ENCODE measurements around the gene ATF7. TPM values are rescaled to one million over a fixed set of nuclear protein-coding genes. Genes with fewer than 3 reads are reported as not detected.

Gene ATF7
- total RNA-seq, 1 experiment from 2014 or later, result 31.6 TPM

- no peak for DNase-seq (ENCODE audit: extremely low read depth, low read depth)
Measured at GRCh38 chr12:53504004-53504920, 121.9 kb downstream of the ATF7 start.

GRCh38 chr12:53502983-53503728 is 123.0 kb downstream of the ATF7 start:
- DNase-seq (ENCODE audit: extremely low read depth, low read depth), result no peak

- no peak for DNase-seq (ENCODE audit: extremely low read depth, low read depth)
Measured at GRCh38 chr12:53502331-53502730, 123.9 kb downstream of the ATF7 start.

GRCh38 chr12:53501615-53502181 is 124.5 kb downstream of the ATF7 start:
- no peak for DNase-seq (ENCODE audit: extremely low read depth, low read depth)

- DNase-seq (ENCODE audit: extremely low read depth, low read depth), result peak; percentile 99
Measured at GRCh38 chr12:53500776-53501614, 125.2 kb downstream of the ATF7 start, which contains the start of gene TARBP2. Gene TARBP2 (plus strand): TSS chr12:53501283. CDS start chr12:53501409, 126 bp downstream.

GRCh38 chr12:53500142-53500775 is 125.9 kb downstream of the ATF7 start:
- DNase-seq (ENCODE audit: extremely low read depth, low read depth), result no peak

GRCh38 chr12:53499266-53500141 is 126.7 kb downstream of the ATF7 start, which contains the start of gene MAP3K12:
Gene MAP3K12 (minus strand): TSS chr12:53499458. CDS start chr12:53487391, 12,067 bp downstream.
- DNase-seq (ENCODE audit: extremely low read depth, low read depth), result no peak

- DNase-seq (ENCODE audit: extremely low read depth, low read depth), result no peak
Measured at GRCh38 chr12:53498235-53498630, 127.9 kb downstream of the ATF7 start.

- no peak for DNase-seq (ENCODE audit: extremely low read depth, low read depth)
Measured at GRCh38 chr12:53497461-53497860, 128.7 kb downstream of the ATF7 start.

GRCh38 chr12:53496752-53497032 is 129.5 kb downstream of the ATF7 start:
- no peak for DNase-seq (ENCODE audit: extremely low read depth, low read depth)

- DNase-seq (ENCODE audit: extremely low read depth, low read depth), result no peak
Measured at GRCh38 chr12:53495903-53496751, 130.1 kb downstream of the ATF7 start.

- no peak for DNase-seq (ENCODE audit: extremely low read depth, low read depth)
Measured at GRCh38 chr12:53493610-53494391, 132.4 kb downstream of the ATF7 start.

- DNase-seq (ENCODE audit: extremely low read depth, low read depth), result peak; percentile 76
Measured at GRCh38 chr12:53492830-53493609, 133.2 kb downstream of the ATF7 start.

- DNase-seq (ENCODE audit: extremely low read depth, low read depth), result no peak
Measured at GRCh38 chr12:53492188-53492587, 134.0 kb downstream of the ATF7 start.

- no peak for DNase-seq (ENCODE audit: extremely low read depth, low read depth)
Measured at GRCh38 chr12:53489242-53489864, 136.8 kb downstream of the ATF7 start.

Data from NCI-H460 (cell line).